H9 (cell line): Measurements from ENCODE around the gene PLCXD3. TPM values are rescaled to one million over a fixed set of nuclear protein-coding genes. Genes with fewer than 3 reads are reported as not detected.

Experiments
- DNase-seq: peaks from one replicate; pipeline ENCODE4 v3.0.0-alpha.2; 2017
- H2AFZ ChIP-seq: one replicate; pipeline ENCODE4 v1.6.1; 2013; ENCODE audit warnings: mild to moderate bottlenecking, low read length, control low read depth, moderate library complexity
- H2AK5ac ChIP-seq: 2 replicates; pipeline ENCODE4 v1.6.1; 2013; ENCODE audit warnings: low read length, control low read depth, mixed read lengths; ENCODE audit not compliant: insufficient read length
- H2BK120ac ChIP-seq: one replicate; pipeline ENCODE4 v1.6.1; 2013; ENCODE audit warnings: low read depth, mild to moderate bottlenecking, low read length, control low read depth, inconsistent platforms; ENCODE audit not compliant: poor library complexity, severe bottlenecking
- H2BK12ac ChIP-seq: 2 replicates; pipeline ENCODE4 v1.6.1; 2013; ENCODE audit warnings: low read length, control low read depth, mixed read lengths, low read depth; ENCODE audit not compliant: insufficient read length
- H2BK15ac ChIP-seq: 2 replicates; pipeline ENCODE4 v1.6.1; 2013; ENCODE audit warnings: low read depth, low read length, control low read depth
- H2BK20ac ChIP-seq: one replicate; pipeline ENCODE4 v1.6.1; 2013; ENCODE audit warnings: low read depth, mild to moderate bottlenecking, low read length, control low read depth, inconsistent platforms; ENCODE audit not compliant: poor library complexity, severe bottlenecking
- H2BK5ac ChIP-seq: 2 replicates; pipeline ENCODE4 v1.6.1; 2013; ENCODE audit warnings: low read length, control low read depth, mixed read lengths; ENCODE audit not compliant: insufficient read length
- H3K14ac ChIP-seq: 2 replicates; pipeline ENCODE4 v1.6.1; 2013; ENCODE audit warnings: low read length, control low read depth; ENCODE audit not compliant: insufficient read depth
- H3K18ac ChIP-seq: 2 replicates; pipeline ENCODE4 v1.6.1; 2013; ENCODE audit warnings: low read depth, mild to moderate bottlenecking, mixed read lengths, low read length, control low read depth; ENCODE audit not compliant: insufficient read length
- H3K23ac ChIP-seq: 2 replicates; pipeline ENCODE4 v1.6.1; 2013; ENCODE audit warnings: low read length, control low read depth, mixed read lengths, low read depth; ENCODE audit not compliant: insufficient read length
- H3K23me2 ChIP-seq: 2 replicates; pipeline ENCODE4 v1.6.1; 2013; ENCODE audit warnings: low read depth, mild to moderate bottlenecking, mixed read lengths, low read length, control low read depth; ENCODE audit not compliant: insufficient read length, poor library complexity, severe bottlenecking
- H3K27ac ChIP-seq: 2 replicates; pipeline ENCODE4 v1.5.1; 2013; ENCODE audit warnings: low read length, control low read depth, mixed read lengths, low read depth; ENCODE audit not compliant: insufficient read length
- H3K27me3 ChIP-seq: 2 replicates; pipeline ENCODE4 v1.6.1; 2013; ENCODE audit warnings: low read length, control low read depth, inconsistent platforms; ENCODE audit not compliant: insufficient read depth
- H3K4ac ChIP-seq: 2 replicates; pipeline ENCODE4 v1.6.1; 2013; ENCODE audit warnings: low read depth, mild to moderate bottlenecking, control low read depth, inconsistent platforms, low read length, moderate library complexity
- H3K4me1 ChIP-seq: 2 replicates; pipeline ENCODE4 v1.6.1; 2013; ENCODE audit warnings: low read length, control low read depth, inconsistent platforms; ENCODE audit not compliant: insufficient read depth
- H3K4me2 ChIP-seq: 2 replicates; pipeline ENCODE4 v1.6.1; 2013; ENCODE audit warnings: low read length, control low read depth, mixed read lengths; ENCODE audit not compliant: insufficient read length, insufficient read depth
- H3K56ac ChIP-seq: 2 replicates; pipeline ENCODE4 v1.6.1; 2013; ENCODE audit warnings: low read depth, mild to moderate bottlenecking, mixed read lengths, low read length, control low read depth; ENCODE audit not compliant: insufficient read length
- H3K79me1 ChIP-seq: 2 replicates; pipeline ENCODE4 v1.6.1; 2013; ENCODE audit warnings: low read depth, mild to moderate bottlenecking, moderate library complexity, low read length, control low read depth, inconsistent platforms; ENCODE audit not compliant: insufficient read depth, poor library complexity, severe bottlenecking
- H3K79me2 ChIP-seq: 2 replicates; pipeline ENCODE4 v1.6.1; 2013; ENCODE audit warnings: low read length, control low read depth, inconsistent platforms; ENCODE audit not compliant: insufficient read depth
- H3K9ac ChIP-seq: 2 replicates; pipeline ENCODE4 v1.6.1; 2013; ENCODE audit warnings: low read length, control low read depth, mixed read lengths; ENCODE audit not compliant: insufficient read length; ENCODE audit errors: extremely low read depth
- H3K9me3 ChIP-seq: one replicate; pipeline ENCODE4 v1.6.1; 2013; ENCODE audit warnings: low read depth, low read length, inconsistent platforms; ENCODE audit not compliant: control insufficient read depth
- H3T11ph ChIP-seq: one replicate; pipeline ENCODE4 v1.6.1; 2013; ENCODE audit warnings: mild to moderate bottlenecking, low read length, control low read depth, inconsistent platforms
- H4K20me1 ChIP-seq: one replicate; pipeline ENCODE4 v1.6.1; 2013; ENCODE audit not compliant: control insufficient read depth, insufficient read length, insufficient read depth
- H4K5ac ChIP-seq: 2 replicates; pipeline ENCODE4 v1.6.1; 2013; ENCODE audit warnings: low read depth, mild to moderate bottlenecking, mixed read lengths, low read length, control low read depth; ENCODE audit not compliant: insufficient read length
- H4K8ac ChIP-seq: replicated peaks from 2 replicates; pipeline ENCODE4 v1.6.1; 2013; ENCODE audit warnings: low read length, control low read depth, mixed read lengths, low read depth; ENCODE audit not compliant: insufficient read length
- H4K91ac ChIP-seq: 2 replicates; pipeline ENCODE4 v1.6.1; 2013; ENCODE audit warnings: low read depth, mild to moderate bottlenecking, moderate library complexity, mixed read lengths, low read length, control low read depth; ENCODE audit not compliant: insufficient read length
- H3K27ac Mint-ChIP-seq, 3 experiments: 2 replicates in 2 of 3; 3 replicates in 1 of 3; pipeline ENCODE4 v1.8.0; 2020 to 2021; ENCODE audit warnings: mixed read lengths in 3 of 3, mild to moderate bottlenecking in 1 of 3, moderate library complexity in 1 of 3
- H3K27me3 Mint-ChIP-seq: 2 replicates; pipeline ENCODE4 v1.8.0; 2021; ENCODE audit warnings: low read depth, mild to moderate bottlenecking, moderate library complexity, mixed read lengths
- H3K36me3 Mint-ChIP-seq, 3 experiments: 2 replicates in 2 of 3; 3 replicates in 1 of 3; pipeline ENCODE4 v1.8.0; 2020 to 2021; ENCODE audit warnings: low read depth in 3 of 3, mixed read lengths in 3 of 3; ENCODE audit not compliant: insufficient read depth in 1 of 3
- H3K4me1 Mint-ChIP-seq, 2 experiments: 2 replicates each; pipeline ENCODE4 v1.8.0; 2020; ENCODE audit warnings: mixed read lengths in 2 of 2
- H3K4me3 Mint-ChIP-seq, 2 experiments: 2 replicates in 1 of 2; 3 replicates in 1 of 2; pipeline ENCODE4 v1.8.0; 2020 to 2021; ENCODE audit warnings: mild to moderate bottlenecking in 2 of 2, mixed read lengths in 2 of 2, moderate library complexity in 1 of 2
- H3K9me3 Mint-ChIP-seq, 2 experiments: 2 replicates in 1 of 2; 3 replicates in 1 of 2; pipeline ENCODE4 v1.8.0; 2020; ENCODE audit warnings: mild to moderate bottlenecking in 2 of 2, mixed read lengths in 2 of 2, moderate library complexity in 1 of 2
- CTCF ChIP-seq: fragments of 200-600 bp; sonication (generic); conservative IDR thresholded peaks from 3 replicates; pipeline ENCODE4 v1.8.0; 2021; ENCODE audit warnings: antibody characterized with exemption, mild to moderate bottlenecking
- WGBS: extraction: QIAGEN DNeasy Blood & Tissue Kit; methylation state at CpG from one replicate; pipeline ENCODE4 v1.1.7; 2013; ENCODE audit warnings: missing lambda C conversion rate, low lambda C conversion rate, mixed read lengths; ENCODE audit not compliant: insufficient read length; ENCODE audit errors: extremely low coverage; 5-methylcytosine and 5-hydroxymethylcytosine counted together
- total RNA-seq: library from RNA; stranded (reverse); gene quantifications from 2 replicates; pipeline ENCODE4 v1.2.1, GENCODE V29; 2021

Gene PLCXD3
- total RNA-seq, 1 experiment from 2014 or later = not detected

- no peak overlapping the region for H3K4me3 Mint-ChIP-seq
- Histone ChIP-seq H2BK120ac (no peak overlapping the region), H3K4me2 (no peak overlapping the region), H2AFZ (no peak overlapping the region), H3K23me2 (no peaks in the 10 kb centered on the region), H2BK5ac (no peak overlapping the region), H3K27me3 (no peaks in the 10 kb centered on the region), H3K4me1 (no peaks in the 10 kb centered on the region), H3K14ac (no peak overlapping the region), H3K4ac (no peak overlapping the region), H4K5ac (no peak overlapping the region), H3K27ac (no peak overlapping the region), H3K56ac (no peak overlapping the region), H2BK12ac (no peak overlapping the region), H3K9ac (no peak overlapping the region), H3K79me2 (no peaks in the 10 kb centered on the region), H4K20me1 (no peaks in the 10 kb centered on the region), H2AK5ac (no peak overlapping the region), H3K18ac (no peak overlapping the region), H4K91ac (no peak overlapping the region), H4K8ac (no peak overlapping the region), H3K9me3 (no peaks in the 10 kb centered on the region), H2BK20ac (no peak overlapping the region), H3K23ac (no peak overlapping the region), H3T11ph (no peak overlapping the region), H3K79me1 (no peaks in the 10 kb centered on the region), H2BK15ac (no peak overlapping the region)
- no peak overlapping the region for H3K27ac Mint-ChIP-seq
- no peaks in the 10 kb centered on the region for H3K27me3 Mint-ChIP-seq
- no peaks in the 10 kb centered on the region for H3K9me3 Mint-ChIP-seq
- TF ChIP-seq CTCF = no peak
- WGBS = no CpG with 5 or more reads among the region's 2 CpGs
- no peak for DNase-seq
- H3K4me1 Mint-ChIP-seq = no peaks in the 10 kb centered on the region
- H3K36me3 Mint-ChIP-seq = no peaks in the 10 kb centered on the region
Measured at GRCh38 chr5:41369799-41370198, 140.6 kb downstream of the PLCXD3 start.
